Osteoblast (primary cell): Measurements from ENCODE around the gene ANKRD44. TPM values are rescaled to one million over a fixed set of nuclear protein-coding genes. Genes with fewer than 3 reads are reported as not detected.
A peak's percentile ranks its signal among the peaks of the same experiment; 100 is the strongest.

ENCODE experiments used
- DNase-seq: peaks from one replicate; pipeline ENCODE4 v3.0.0; 2011; ENCODE audit warnings: low spot score, mixed read lengths; ENCODE audit not compliant: insufficient read length; ENCODE audit errors: missing footprints
- H2AFZ ChIP-seq: 2 replicates; pipeline ENCODE4 v1.6.0; 2011; ENCODE audit warnings: mild to moderate bottlenecking, low read length
- H3K27ac ChIP-seq: 2 replicates; pipeline ENCODE4 v1.5.1; 2011; ENCODE audit warnings: mild to moderate bottlenecking, low read depth, low read length, moderate library complexity
- H3K27me3 ChIP-seq: 2 replicates; pipeline ENCODE4 v1.6.0; 2012; ENCODE audit warnings: mild to moderate bottlenecking, control low read depth, inconsistent platforms, low read length, moderate library complexity; ENCODE audit not compliant: insufficient read depth
- H3K36me3 ChIP-seq: 2 replicates; pipeline ENCODE4 v1.5.1; 2011; ENCODE audit warnings: mild to moderate bottlenecking, low read length, control low read depth, moderate library complexity; ENCODE audit not compliant: insufficient read depth
- H3K4me1 ChIP-seq: 2 replicates; pipeline ENCODE4 v1.5.1; 2011; ENCODE audit warnings: mild to moderate bottlenecking, low read length, control low read depth, moderate library complexity; ENCODE audit not compliant: insufficient read depth
- H3K4me2 ChIP-seq: 2 replicates; pipeline ENCODE4 v1.6.0; 2011; ENCODE audit warnings: mild to moderate bottlenecking, low read length; ENCODE audit not compliant: insufficient read depth
- H3K4me3 ChIP-seq: fragments of 200-600 bp; sonication (generic); 3 replicates; pipeline ENCODE4 v1.5.1; 2012; ENCODE audit warnings: mild to moderate bottlenecking, low read length, inconsistent platforms; ENCODE audit not compliant: insufficient read depth
- H3K79me2 ChIP-seq: 2 replicates; pipeline ENCODE4 v1.6.0; 2012; ENCODE audit warnings: mild to moderate bottlenecking, low read length, control low read depth, inconsistent platforms; ENCODE audit not compliant: insufficient read depth
- H3K9me3 ChIP-seq: 2 replicates; pipeline ENCODE4 v1.5.1; 2011; ENCODE audit warnings: low read depth, low read length, control low read depth
- H4K20me1 ChIP-seq: 2 replicates; pipeline ENCODE4 v1.6.0; 2012; ENCODE audit warnings: mild to moderate bottlenecking, low read length, control low read depth; ENCODE audit not compliant: insufficient read depth
- total RNA-seq: library from RNA; depleted of rRNA; stranded (reverse); fragments of >200 nt; gene quantifications from 2 replicates; pipeline ENCODE4 v1.2.3, GENCODE V29; 2012
- TF ChIP-seq, protein P1 (sequence below): IDR thresholded peaks from 2 replicates; pipeline ENCODE4 v1.5.1; 2011; ENCODE audit warnings: mild to moderate bottlenecking, low read depth, low read length, moderate library complexity; ENCODE audit errors: extremely low read depth

Gene ANKRD44
- total RNA-seq, 1 donor = 44.5 TPM

DNA sequence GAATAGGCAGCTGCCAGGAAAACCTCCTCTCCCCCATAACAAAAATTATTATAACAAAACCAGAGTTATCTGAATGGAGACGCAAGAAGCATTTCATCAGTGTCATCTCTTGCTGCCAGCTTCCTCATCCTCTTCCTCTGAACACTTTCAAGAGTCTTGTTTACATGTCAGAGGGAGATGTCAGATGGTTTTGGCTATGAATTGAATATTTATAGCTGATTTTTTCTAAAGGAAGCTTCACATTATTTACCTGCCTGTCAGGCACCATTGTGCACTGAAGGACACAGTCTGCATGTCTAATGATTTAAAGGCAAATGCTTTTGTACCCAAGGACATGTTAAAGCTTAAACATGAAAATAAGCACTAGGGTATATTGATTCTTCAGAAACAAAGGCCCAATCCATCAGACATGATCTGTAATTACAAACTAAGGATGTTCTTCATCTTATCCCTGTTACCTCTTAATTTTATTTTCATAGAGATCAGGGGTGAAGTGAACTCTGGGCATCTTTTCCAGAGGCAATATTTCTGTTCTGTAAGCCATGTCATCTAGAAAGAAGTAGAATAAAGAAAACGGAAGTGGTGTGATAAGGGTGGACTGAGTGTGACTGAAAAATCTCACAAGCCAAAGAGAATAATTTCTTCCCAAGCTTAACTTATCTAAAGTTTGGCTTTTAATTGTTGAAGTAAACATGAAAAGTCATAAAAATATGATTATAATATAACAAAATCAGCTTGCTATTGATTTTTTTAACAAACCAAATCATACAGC is 168.7 kb downstream of the ANKRD44 start:
- Histone ChIP-seq H4K20me1 (no peaks in the 10 kb centered on the region), H3K4me3 (no peak overlapping the region), H3K36me3 (no peaks in the 10 kb centered on the region), H3K4me2 (no peak overlapping the region), H3K4me1 (peaks cover 15% of the 10 kb centered on the region), H3K27ac (no peak overlapping the region), H2AFZ (no peak overlapping the region), H3K27me3 (no peaks in the 10 kb centered on the region), H3K79me2 (no peaks in the 10 kb centered on the region), H3K9me3 (no peaks in the 10 kb centered on the region)
- TF ChIP-seq, protein P1, sequence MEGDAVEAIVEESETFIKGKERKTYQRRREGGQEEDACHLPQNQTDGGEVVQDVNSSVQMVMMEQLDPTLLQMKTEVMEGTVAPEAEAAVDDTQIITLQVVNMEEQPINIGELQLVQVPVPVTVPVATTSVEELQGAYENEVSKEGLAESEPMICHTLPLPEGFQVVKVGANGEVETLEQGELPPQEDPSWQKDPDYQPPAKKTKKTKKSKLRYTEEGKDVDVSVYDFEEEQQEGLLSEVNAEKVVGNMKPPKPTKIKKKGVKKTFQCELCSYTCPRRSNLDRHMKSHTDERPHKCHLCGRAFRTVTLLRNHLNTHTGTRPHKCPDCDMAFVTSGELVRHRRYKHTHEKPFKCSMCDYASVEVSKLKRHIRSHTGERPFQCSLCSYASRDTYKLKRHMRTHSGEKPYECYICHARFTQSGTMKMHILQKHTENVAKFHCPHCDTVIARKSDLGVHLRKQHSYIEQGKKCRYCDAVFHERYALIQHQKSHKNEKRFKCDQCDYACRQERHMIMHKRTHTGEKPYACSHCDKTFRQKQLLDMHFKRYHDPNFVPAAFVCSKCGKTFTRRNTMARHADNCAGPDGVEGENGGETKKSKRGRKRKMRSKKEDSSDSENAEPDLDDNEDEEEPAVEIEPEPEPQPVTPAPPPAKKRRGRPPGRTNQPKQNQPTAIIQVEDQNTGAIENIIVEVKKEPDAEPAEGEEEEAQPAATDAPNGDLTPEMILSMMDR = no peak
- DNase-seq = no peak

DNA sequence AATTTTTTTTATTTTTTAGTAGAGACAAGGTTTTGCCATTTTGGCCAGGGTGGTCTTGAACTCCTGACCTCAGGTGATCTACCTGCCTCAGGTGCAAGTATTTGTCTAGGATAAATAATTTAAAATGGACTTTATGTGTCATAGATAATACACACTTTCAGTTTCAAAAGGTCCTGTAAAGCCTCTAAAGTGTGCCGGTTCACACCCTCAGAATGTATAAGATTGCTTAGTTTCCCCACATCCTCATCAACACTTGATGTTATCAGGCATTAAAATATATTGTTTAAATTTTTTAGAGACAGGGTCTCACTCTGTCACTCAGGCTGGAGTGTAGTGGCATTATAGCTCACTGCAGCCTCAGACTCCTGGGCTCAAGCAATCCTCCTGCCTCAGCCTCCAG is 170.5 kb downstream of the ANKRD44 start:
- no peaks in the 10 kb centered on the region for H3K27me3 ChIP-seq
- no peak overlapping the region for H3K4me3 ChIP-seq
- no peaks in the 10 kb centered on the region for H3K9me3 ChIP-seq
- no peaks in the 10 kb centered on the region for H3K36me3 ChIP-seq
- no peak overlapping the region for H3K27ac ChIP-seq
- TF ChIP-seq, protein P1 = no peak
- H3K4me1 ChIP-seq = peaks cover 22% of the 10 kb centered on the region
- DNase-seq = no peak
- no peaks in the 10 kb centered on the region for H4K20me1 ChIP-seq
- no peak overlapping the region for H2AFZ ChIP-seq
- H3K79me2 ChIP-seq = no peaks in the 10 kb centered on the region
- no peak overlapping the region for H3K4me2 ChIP-seq

GRCh38 chr2:197138506-197138905 is 172.1 kb downstream of the ANKRD44 start:
- Histone ChIP-seq H3K36me3 (no peaks in the 10 kb centered on the region), H2AFZ (no peak overlapping the region), H3K4me3 (no peak overlapping the region), H3K9me3 (no peaks in the 10 kb centered on the region), H3K79me2 (no peaks in the 10 kb centered on the region), H3K27me3 (no peaks in the 10 kb centered on the region), H3K4me1 (peaks cover 22% of the 10 kb centered on the region), H4K20me1 (no peaks in the 10 kb centered on the region), H3K27ac (no peak overlapping the region), H3K4me2 (no peak overlapping the region)
- no peak for DNase-seq
- TF ChIP-seq, protein P1 = no peak

GRCh38 chr2:197137826-197138477 is 172.6 kb downstream of the ANKRD44 start:
- TF ChIP-seq, protein P1 = no peak
- DNase-seq = no peak
- Histone ChIP-seq H3K79me2 (no peaks in the 10 kb centered on the region), H3K4me1 (peaks cover 22% of the 10 kb centered on the region), H3K27ac (no peak overlapping the region), H4K20me1 (no peaks in the 10 kb centered on the region), H3K4me2 (peak overlapping the region; percentile 31), H3K9me3 (no peaks in the 10 kb centered on the region), H3K36me3 (no peaks in the 10 kb centered on the region), H3K4me3 (no peak overlapping the region), H3K27me3 (no peaks in the 10 kb centered on the region), H2AFZ (no peak overlapping the region)
